Progenitor cell of endocrine pancreas (in vitro differentiated cells): ENCODE results near the gene SLC25A17. TPM values are rescaled to one million over a fixed set of nuclear protein-coding genes. Genes with fewer than 3 reads are reported as not detected.
"Not testable (repeated sequence)": the region's sequence is repeated elsewhere in the genome, so short reads cannot be mapped to it uniquely, and the experiment has no call there.

ENCODE experiments used
- DNase-seq: peaks from one replicate; pipeline ENCODE4 v3.0.0; 2021; ENCODE audit warnings: low spot score; ENCODE audit not compliant: unreplicated experiment
- H3K27ac Mint-ChIP-seq: 2 replicates; pipeline ENCODE4 v1.8.0; 2021; ENCODE audit warnings: mild to moderate bottlenecking, moderate library complexity, mixed read lengths
- H3K27me3 Mint-ChIP-seq: 2 replicates; pipeline ENCODE4 v1.8.0; 2021; ENCODE audit warnings: mixed read lengths
- H3K36me3 Mint-ChIP-seq: 2 replicates; pipeline ENCODE4 v1.8.0; 2022; ENCODE audit warnings: mixed read lengths; ENCODE audit not compliant: insufficient read depth
- H3K4me1 Mint-ChIP-seq: 2 replicates; pipeline ENCODE4 v1.8.0; 2021; ENCODE audit warnings: low read depth, mixed read lengths
- H3K4me3 Mint-ChIP-seq: 2 replicates; pipeline ENCODE4 v1.8.0; 2021; ENCODE audit warnings: low read depth, mild to moderate bottlenecking, moderate library complexity, mixed read lengths
- H3K9me3 Mint-ChIP-seq: 2 replicates; pipeline ENCODE4 v1.8.0; 2021; ENCODE audit warnings: low read depth, mixed read lengths
- microRNA-seq: library from miRNA; unstranded; fragments of <30 nt; microRNA quantifications from one replicate; pipeline ENCODE4 v1.1.0, GENCODE V29; 2020; ENCODE audit warnings: borderline number of aligned reads; ENCODE audit not compliant: unreplicated experiment
- total RNA-seq: library from RNA; stranded (reverse); gene quantifications from 2 replicates; pipeline ENCODE4 v1.2.1, GENCODE V29; 2021
- TF ChIP-seq, protein P1 (sequence below): fragments of 200-600 bp; sonication (generic); IDR thresholded peaks from one replicate; pipeline ENCODE4 v1.5.0; 2021; ENCODE audit warnings: antibody characterized with exemption, mild to moderate bottlenecking; ENCODE audit not compliant: unreplicated experiment

The SLC25A17 gene
- total RNA-seq, 1 donor from 2014 or later = 16.7 TPM

DNA sequence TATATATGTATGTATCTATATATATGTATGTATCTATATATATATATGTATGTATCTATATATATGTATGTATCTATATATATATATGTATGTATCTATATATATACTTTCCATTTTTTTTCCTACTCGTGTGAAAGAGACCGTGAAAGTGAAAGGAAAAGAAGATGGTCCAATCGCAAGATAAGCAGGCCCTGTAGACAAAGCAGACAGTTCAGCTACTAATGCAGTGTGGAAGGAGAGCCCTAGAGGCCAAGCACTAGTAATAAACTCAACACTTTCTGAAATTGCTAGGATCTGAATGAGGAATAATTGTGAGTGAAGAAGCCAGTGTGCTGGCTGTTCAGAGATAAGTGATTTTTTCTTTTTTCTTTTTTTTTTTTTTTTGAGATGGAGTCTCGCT is 92.6 kb downstream of the SLC25A17 start:
- Mint-ChIP-seq H3K36me3 (no peaks in the 10 kb centered on the region), H3K9me3 (no peaks in the 10 kb centered on the region), H3K27ac (no peak overlapping the region), H3K4me1 (peaks cover 16% of the 10 kb centered on the region), H3K27me3 (no peaks in the 10 kb centered on the region), H3K4me3 (no peak overlapping the region)
- TF ChIP-seq, protein P1, sequence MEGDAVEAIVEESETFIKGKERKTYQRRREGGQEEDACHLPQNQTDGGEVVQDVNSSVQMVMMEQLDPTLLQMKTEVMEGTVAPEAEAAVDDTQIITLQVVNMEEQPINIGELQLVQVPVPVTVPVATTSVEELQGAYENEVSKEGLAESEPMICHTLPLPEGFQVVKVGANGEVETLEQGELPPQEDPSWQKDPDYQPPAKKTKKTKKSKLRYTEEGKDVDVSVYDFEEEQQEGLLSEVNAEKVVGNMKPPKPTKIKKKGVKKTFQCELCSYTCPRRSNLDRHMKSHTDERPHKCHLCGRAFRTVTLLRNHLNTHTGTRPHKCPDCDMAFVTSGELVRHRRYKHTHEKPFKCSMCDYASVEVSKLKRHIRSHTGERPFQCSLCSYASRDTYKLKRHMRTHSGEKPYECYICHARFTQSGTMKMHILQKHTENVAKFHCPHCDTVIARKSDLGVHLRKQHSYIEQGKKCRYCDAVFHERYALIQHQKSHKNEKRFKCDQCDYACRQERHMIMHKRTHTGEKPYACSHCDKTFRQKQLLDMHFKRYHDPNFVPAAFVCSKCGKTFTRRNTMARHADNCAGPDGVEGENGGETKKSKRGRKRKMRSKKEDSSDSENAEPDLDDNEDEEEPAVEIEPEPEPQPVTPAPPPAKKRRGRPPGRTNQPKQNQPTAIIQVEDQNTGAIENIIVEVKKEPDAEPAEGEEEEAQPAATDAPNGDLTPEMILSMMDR = no peak
- no peak for DNase-seq

DNA sequence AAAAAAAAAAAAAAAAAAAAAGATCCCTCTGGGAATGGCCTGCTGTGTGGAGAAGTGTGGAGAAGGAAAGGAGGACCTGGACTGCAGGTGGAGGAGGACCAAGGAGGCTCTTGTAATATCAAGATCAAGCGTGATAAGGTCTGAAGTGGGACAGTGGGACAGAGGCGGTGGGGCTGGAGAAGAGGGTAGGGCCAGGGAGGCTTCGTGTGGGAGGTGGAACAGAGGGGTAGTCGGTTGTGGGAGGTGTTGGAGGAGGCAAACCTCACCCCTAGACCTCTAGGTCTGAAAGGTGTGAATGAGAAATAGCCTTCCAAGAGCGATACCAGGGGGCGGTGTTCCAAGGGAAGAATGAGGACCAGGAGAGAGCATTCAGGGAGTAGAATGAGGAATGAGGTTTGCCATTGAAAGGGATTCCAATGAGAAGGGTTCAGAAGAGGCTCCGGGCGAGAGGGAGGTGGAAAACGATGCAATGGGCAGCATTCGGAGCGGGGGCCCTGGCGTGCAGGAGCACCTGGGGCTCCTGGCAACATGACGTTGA is 95.7 kb downstream of the SLC25A17 start:
- peaks cover 22% of the 10 kb centered on the region for H3K4me1 Mint-ChIP-seq
- H3K27me3 Mint-ChIP-seq = no peaks in the 10 kb centered on the region
- no peaks in the 10 kb centered on the region for H3K9me3 Mint-ChIP-seq
- no peak overlapping the region for H3K4me3 Mint-ChIP-seq
- no peaks in the 10 kb centered on the region for H3K36me3 Mint-ChIP-seq
- H3K27ac Mint-ChIP-seq = no peak overlapping the region
- no peak for DNase-seq
- TF ChIP-seq, protein P1 = no peak

DNA sequence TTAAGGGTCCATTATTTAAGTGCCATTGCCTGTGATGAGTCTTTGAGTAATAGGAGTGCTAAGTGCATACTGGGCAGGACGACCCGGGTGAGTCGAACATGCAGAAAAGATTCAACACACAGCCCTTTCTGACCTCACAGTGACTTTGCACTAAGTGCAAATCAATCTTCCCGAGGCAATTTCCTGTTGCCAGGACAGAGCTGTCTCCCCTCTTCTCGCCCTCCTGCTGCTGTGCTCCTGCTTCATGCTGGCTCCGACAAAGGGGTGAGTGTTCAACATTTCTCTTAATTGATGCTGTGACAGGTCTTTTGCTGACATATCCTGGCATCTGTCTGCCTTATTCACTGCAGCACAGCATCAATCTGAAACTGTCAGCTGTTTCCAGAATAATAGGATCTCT is 97.9 kb downstream of the SLC25A17 start:
- Mint-ChIP-seq H3K9me3 (no peaks in the 10 kb centered on the region), H3K4me3 (no peak overlapping the region), H3K27ac (peak overlapping the region; percentile 93), H3K27me3 (no peaks in the 10 kb centered on the region), H3K4me1 (peaks cover 13% of the 10 kb centered on the region), H3K36me3 (no peaks in the 10 kb centered on the region)
- TF ChIP-seq, protein P1 = no peak
- DNase-seq = no peak

DNA sequence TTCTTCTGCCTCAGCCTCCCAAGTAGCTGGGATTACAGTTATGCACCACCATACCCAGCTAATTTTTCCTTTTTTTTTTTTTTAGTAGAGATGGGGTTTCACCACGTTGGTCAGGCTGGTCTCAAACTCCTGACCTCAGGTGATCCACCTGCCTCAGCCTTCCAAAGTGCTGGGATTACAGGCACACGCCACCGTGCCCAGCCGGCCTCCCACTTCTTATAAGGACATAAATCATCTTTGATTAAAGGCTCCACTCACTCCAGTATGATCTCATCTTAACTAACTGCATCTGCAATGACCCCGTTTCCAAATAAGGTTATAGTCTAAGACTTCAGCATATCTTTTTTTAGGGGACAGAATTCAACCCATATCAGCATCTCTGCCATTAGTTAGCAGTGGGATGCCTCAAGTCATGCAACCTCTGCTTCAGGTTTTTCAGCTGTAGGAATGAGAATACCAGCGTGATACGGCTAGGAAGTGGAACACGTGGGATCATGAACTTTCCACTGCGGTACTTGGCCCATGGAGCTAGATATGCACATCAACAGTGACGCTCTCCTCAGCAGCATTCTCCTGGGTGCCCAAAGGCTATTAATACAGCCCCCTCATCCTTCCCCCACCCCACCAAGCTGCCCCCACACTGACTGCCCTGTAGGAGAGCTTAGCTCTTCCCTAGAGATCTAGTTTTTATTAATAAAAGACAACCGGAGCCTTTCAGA is 98.4 kb downstream of the SLC25A17 start:
- Mint-ChIP-seq H3K4me1 (peaks cover 13% of the 10 kb centered on the region), H3K36me3 (no peaks in the 10 kb centered on the region), H3K4me3 (no peak overlapping the region), H3K9me3 (no peaks in the 10 kb centered on the region), H3K27me3 (no peaks in the 10 kb centered on the region), H3K27ac (peak overlapping the region; percentile 93)
- DNase-seq = no peak
- TF ChIP-seq, protein P1 = no peak

DNA sequence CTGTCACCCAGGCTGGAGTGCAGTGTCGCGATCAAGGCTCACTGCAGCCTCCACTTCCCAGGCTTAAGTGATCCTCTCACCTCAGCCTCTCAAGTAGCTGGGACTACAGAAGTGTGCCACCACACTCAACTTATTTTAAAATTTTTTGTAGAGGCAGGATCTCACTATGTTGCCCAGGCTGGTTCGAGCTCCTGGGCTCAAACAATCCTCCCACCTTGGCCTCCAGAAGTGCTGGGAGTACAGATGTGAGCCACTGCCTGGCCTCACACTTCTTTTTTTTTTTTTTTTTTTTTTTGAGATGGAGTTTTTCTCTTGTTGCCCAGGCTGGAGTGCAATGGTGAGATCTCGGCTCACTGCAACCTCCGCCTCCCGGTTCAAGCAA is 99.0 kb downstream of the SLC25A17 start:
- not testable (repeated sequence) for H3K9me3 Mint-ChIP-seq, H3K36me3 Mint-ChIP-seq, DNase-seq, H3K4me3 Mint-ChIP-seq, H3K27me3 Mint-ChIP-seq
- peak overlapping the region; percentile 93 for H3K27ac Mint-ChIP-seq
- H3K4me1 Mint-ChIP-seq = peaks cover 13% of the 10 kb centered on the region

Small RNA genes within 50 kb of the gene (microRNA-seq; reads per million reads assigned to microRNA genes)
- gene MIR4766 = not detected

Other genes with a start within 250 kb of the SLC25A17 start
- 54.4 and 61.9 TPM in 2 replicates for gene MRTFA, start 182.6 kb downstream of the SLC25A17 start, total RNA-seq
- gene MCHR1, start 139.9 kb downstream of the SLC25A17 start, total RNA-seq = 0.19 and 0.38 TPM in 2 replicates
- 372 and 374 TPM in 2 replicates for gene ST13, start 37.3 kb upstream of the SLC25A17 start, total RNA-seq
- gene XPNPEP3, start 37.8 kb upstream of the SLC25A17 start, total RNA-seq = 23.1 and 23.3 TPM in 2 replicates
- gene DNAJB7, start 42.8 kb upstream of the SLC25A17 start, total RNA-seq = not detected in 2 replicates
- 59.2 and 60.9 TPM in 2 replicates for gene RBX1, start 132.0 kb upstream of the SLC25A17 start, total RNA-seq